ENCODE data around the gene BEND7. TPM values are rescaled to one million over a fixed set of nuclear protein-coding genes. Genes with fewer than 3 reads are reported as not detected.
"Not testable (repeated sequence)": the region's sequence is repeated elsewhere in the genome, so short reads cannot be mapped to it uniquely, and the experiment has no call there.

The BEND7 gene
- polyA plus RNA-seq, 1 donor from 2014 or later: not detected

GRCh38 chr10:13403426-13403825 is 125.4 kb downstream of the BEND7 start:
- not testable (repeated sequence) for H3K27ac Mint-ChIP-seq, H3K9me3 Mint-ChIP-seq, H3K36me3 Mint-ChIP-seq, H3K4me1 Mint-ChIP-seq, H3K4me3 Mint-ChIP-seq, H3K27me3 Mint-ChIP-seq

GRCh38 chr10:13402021-13402420 is 126.8 kb downstream of the BEND7 start:
- no peak overlapping the region for H3K4me3 Mint-ChIP-seq
- H3K27me3 Mint-ChIP-seq: no peaks in the 10 kb centered on the region
- no peak overlapping the region for H3K27ac Mint-ChIP-seq
- no peaks in the 10 kb centered on the region for H3K36me3 Mint-ChIP-seq
- peaks cover 1 to 7% (median 2%) of the 10 kb centered on the region in 3 donors for H3K9me3 Mint-ChIP-seq
- H3K4me1 Mint-ChIP-seq: no peaks in the 10 kb centered on the region

- Mint-ChIP-seq H3K4me1 (no peaks in the 10 kb centered on the region), H3K36me3 (no peaks in the 10 kb centered on the region), H3K27me3 (no peaks in the 10 kb centered on the region), H3K27ac (no peak overlapping the region), H3K4me3 (no peak overlapping the region), H3K9me3 (peaks cover under 1 to 7% (median 1%) of the 10 kb centered on the region in 3 donors)
These were observed 127.7 kb downstream of the BEND7 start for GRCh38 chr10:13401142-13401541.

GRCh38 chr10:13400196-13400965 is 128.4 kb downstream of the BEND7 start:
- H3K4me1 Mint-ChIP-seq: no peaks in the 10 kb centered on the region
- H3K4me3 Mint-ChIP-seq: no peak overlapping the region
- H3K36me3 Mint-ChIP-seq: no peaks in the 10 kb centered on the region
- no peaks in the 10 kb centered on the region for H3K27me3 Mint-ChIP-seq
- H3K27ac Mint-ChIP-seq: no peak overlapping the region
- H3K9me3 Mint-ChIP-seq: peaks cover 0 to 7% (median 1%) of the 10 kb centered on the region in 3 donors

- Mint-ChIP-seq H3K36me3 (no peaks in the 10 kb centered on the region), H3K27me3 (no peaks in the 10 kb centered on the region), H3K9me3 (peaks cover 0 to 7% (median 1%) of the 10 kb centered on the region in 3 donors), H3K4me1 (no peaks in the 10 kb centered on the region), H3K27ac (no peak overlapping the region), H3K4me3 (no peak overlapping the region)
These were observed 129.1 kb downstream of the BEND7 start for GRCh38 chr10:13399752-13400151.

GRCh38 chr10:13399236-13399635 is 129.6 kb downstream of the BEND7 start:
- Mint-ChIP-seq H3K27me3 (no peaks in the 10 kb centered on the region), H3K4me1 (no peaks in the 10 kb centered on the region), H3K9me3 (peaks cover 0 to 7% (median 1%) of the 10 kb centered on the region in 3 donors), H3K27ac (no peak overlapping the region), H3K36me3 (no peaks in the 10 kb centered on the region), H3K4me3 (no peak overlapping the region)

- Mint-ChIP-seq H3K36me3 (no peaks in the 10 kb centered on the region), H3K27ac (no peak overlapping the region), H3K4me3 (no peak overlapping the region), H3K9me3 (peaks cover 0 to 7% (median 1%) of the 10 kb centered on the region in 3 donors), H3K27me3 (peaks cover 3% of the 10 kb centered on the region), H3K4me1 (no peaks in the 10 kb centered on the region)
These were observed 131.8 kb downstream of the BEND7 start for GRCh38 chr10:13397052-13397451.

- H3K4me3 Mint-ChIP-seq: no peak overlapping the region
- H3K27ac Mint-ChIP-seq: no peak overlapping the region
- peaks cover 0 to 7% (median 1%) of the 10 kb centered on the region in 3 donors for H3K9me3 Mint-ChIP-seq
- no peaks in the 10 kb centered on the region for H3K36me3 Mint-ChIP-seq
- peaks cover 4% of the 10 kb centered on the region for H3K27me3 Mint-ChIP-seq
- no peaks in the 10 kb centered on the region for H3K4me1 Mint-ChIP-seq
These were observed 132.4 kb downstream of the BEND7 start for GRCh38 chr10:13396369-13396768.

GRCh38 chr10:13395540-13395939 is 133.3 kb downstream of the BEND7 start:
- Mint-ChIP-seq H3K4me1 (peaks cover 0 to 6% (median 6%) of the 10 kb centered on the region in 3 donors), H3K27me3 (peaks cover 4% of the 10 kb centered on the region), H3K4me3 (no peak overlapping the region), H3K36me3 (no peaks in the 10 kb centered on the region), H3K9me3 (peaks cover 0 to 7% (median 1%) of the 10 kb centered on the region in 3 donors), H3K27ac (no peak overlapping the region)

- no peak overlapping the region for H3K4me3 Mint-ChIP-seq
- no peaks in the 10 kb centered on the region for H3K36me3 Mint-ChIP-seq
- no peak overlapping the region for H3K27ac Mint-ChIP-seq
- H3K9me3 Mint-ChIP-seq: no peaks in the 10 kb centered on the region
- H3K4me1 Mint-ChIP-seq: peaks cover 0 to 8% (median 8%) of the 10 kb centered on the region in 3 donors
- H3K27me3 Mint-ChIP-seq: peaks cover 4% of the 10 kb centered on the region
These were observed 135.2 kb downstream of the BEND7 start for GRCh38 chr10:13393640-13394039.

- Mint-ChIP-seq H3K27me3 (peaks cover 4% of the 10 kb centered on the region), H3K9me3 (no peaks in the 10 kb centered on the region), H3K27ac (no peak overlapping the region), H3K36me3 (no peaks in the 10 kb centered on the region), H3K4me3 (no peak overlapping the region), H3K4me1 (peaks cover 0 to 8% (median 8%) of the 10 kb centered on the region in 3 donors)
These were observed 136.1 kb downstream of the BEND7 start for GRCh38 chr10:13392701-13393100.

Other genes with a start within 250 kb of the BEND7 start
- 10.2 TPM for gene PHYH, start 228.9 kb downstream of the BEND7 start, polyA plus RNA-seq
- 7.9 TPM for gene SEPHS1, start 180.7 kb downstream of the BEND7 start, polyA plus RNA-seq
- gene PRPF18, start 58.0 kb upstream of the BEND7 start, polyA plus RNA-seq: 30.5 TPM